Measurements from ENCODE around the gene MYO7A.

DNA sequence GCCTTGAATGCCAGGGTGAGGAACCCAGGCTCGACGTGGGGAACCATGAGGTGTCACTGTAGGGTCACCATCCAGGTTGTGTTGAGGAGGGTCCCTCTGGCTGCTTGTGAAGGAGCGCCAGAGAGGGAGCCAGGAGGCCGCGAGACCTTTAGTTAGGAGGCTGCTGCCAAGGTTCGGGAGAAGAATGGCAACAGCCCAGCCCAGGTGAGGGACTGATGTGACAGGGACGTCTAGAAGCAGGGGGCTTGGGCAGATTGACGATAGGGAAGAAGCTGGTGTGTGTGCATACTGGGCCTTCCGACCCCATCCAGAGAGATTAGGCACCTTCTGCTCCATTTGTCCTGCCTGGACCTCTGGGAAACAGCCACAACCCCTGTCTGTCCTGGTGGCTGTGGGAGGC lies 49.0 kb downstream of the MYO7A start:
- TF ChIP-seq, protein P1, sequence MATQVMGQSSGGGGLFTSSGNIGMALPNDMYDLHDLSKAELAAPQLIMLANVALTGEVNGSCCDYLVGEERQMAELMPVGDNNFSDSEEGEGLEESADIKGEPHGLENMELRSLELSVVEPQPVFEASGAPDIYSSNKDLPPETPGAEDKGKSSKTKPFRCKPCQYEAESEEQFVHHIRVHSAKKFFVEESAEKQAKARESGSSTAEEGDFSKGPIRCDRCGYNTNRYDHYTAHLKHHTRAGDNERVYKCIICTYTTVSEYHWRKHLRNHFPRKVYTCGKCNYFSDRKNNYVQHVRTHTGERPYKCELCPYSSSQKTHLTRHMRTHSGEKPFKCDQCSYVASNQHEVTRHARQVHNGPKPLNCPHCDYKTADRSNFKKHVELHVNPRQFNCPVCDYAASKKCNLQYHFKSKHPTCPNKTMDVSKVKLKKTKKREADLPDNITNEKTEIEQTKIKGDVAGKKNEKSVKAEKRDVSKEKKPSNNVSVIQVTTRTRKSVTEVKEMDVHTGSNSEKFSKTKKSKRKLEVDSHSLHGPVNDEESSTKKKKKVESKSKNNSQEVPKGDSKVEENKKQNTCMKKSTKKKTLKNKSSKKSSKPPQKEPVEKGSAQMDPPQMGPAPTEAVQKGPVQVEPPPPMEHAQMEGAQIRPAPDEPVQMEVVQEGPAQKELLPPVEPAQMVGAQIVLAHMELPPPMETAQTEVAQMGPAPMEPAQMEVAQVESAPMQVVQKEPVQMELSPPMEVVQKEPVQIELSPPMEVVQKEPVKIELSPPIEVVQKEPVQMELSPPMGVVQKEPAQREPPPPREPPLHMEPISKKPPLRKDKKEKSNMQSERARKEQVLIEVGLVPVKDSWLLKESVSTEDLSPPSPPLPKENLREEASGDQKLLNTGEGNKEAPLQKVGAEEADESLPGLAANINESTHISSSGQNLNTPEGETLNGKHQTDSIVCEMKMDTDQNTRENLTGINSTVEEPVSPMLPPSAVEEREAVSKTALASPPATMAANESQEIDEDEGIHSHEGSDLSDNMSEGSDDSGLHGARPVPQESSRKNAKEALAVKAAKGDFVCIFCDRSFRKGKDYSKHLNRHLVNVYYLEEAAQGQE (IDR thresholded peaks at IDR 0.05; ENCODE audit: unreplicated experiment): no peak
- TF ChIP-seq NANOG (IDR thresholded peaks at IDR 0.05; ENCODE audit: borderline replicate concordance) (no peak), POLR2AphosphoS5 (IDR thresholded peaks at IDR 0.05; ENCODE audit: low read depth) (no peak), EZH2phosphoT487 (IDR thresholded peaks at IDR 0.05; ENCODE audit: unreplicated experiment) (no peak), EZH2 (IDR thresholded peaks at IDR 0.05; ENCODE audit: low read depth, unreplicated experiment) (no peak), ZNF114 (CRISPR knock-in tag; IDR thresholded peaks at IDR 0.05) (no peak), JUNB (IDR thresholded peaks at IDR 0.05; ENCODE audit: unreplicated experiment) (no peak), CREB1 (CRISPR knock-in tag; IDR thresholded peaks at IDR 0.05; ENCODE audit: low read depth) (no peak), ZNF331 (CRISPR knock-in tag; IDR thresholded peaks at IDR 0.05; ENCODE audit: low read depth) (no peak)
- TF ChIP-seq, protein P2, sequence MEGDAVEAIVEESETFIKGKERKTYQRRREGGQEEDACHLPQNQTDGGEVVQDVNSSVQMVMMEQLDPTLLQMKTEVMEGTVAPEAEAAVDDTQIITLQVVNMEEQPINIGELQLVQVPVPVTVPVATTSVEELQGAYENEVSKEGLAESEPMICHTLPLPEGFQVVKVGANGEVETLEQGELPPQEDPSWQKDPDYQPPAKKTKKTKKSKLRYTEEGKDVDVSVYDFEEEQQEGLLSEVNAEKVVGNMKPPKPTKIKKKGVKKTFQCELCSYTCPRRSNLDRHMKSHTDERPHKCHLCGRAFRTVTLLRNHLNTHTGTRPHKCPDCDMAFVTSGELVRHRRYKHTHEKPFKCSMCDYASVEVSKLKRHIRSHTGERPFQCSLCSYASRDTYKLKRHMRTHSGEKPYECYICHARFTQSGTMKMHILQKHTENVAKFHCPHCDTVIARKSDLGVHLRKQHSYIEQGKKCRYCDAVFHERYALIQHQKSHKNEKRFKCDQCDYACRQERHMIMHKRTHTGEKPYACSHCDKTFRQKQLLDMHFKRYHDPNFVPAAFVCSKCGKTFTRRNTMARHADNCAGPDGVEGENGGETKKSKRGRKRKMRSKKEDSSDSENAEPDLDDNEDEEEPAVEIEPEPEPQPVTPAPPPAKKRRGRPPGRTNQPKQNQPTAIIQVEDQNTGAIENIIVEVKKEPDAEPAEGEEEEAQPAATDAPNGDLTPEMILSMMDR (conservative IDR thresholded peaks at IDR 0.05; ENCODE audit: low read depth in 2 of 2): no peak
- TF ChIP-seq, protein P3, sequence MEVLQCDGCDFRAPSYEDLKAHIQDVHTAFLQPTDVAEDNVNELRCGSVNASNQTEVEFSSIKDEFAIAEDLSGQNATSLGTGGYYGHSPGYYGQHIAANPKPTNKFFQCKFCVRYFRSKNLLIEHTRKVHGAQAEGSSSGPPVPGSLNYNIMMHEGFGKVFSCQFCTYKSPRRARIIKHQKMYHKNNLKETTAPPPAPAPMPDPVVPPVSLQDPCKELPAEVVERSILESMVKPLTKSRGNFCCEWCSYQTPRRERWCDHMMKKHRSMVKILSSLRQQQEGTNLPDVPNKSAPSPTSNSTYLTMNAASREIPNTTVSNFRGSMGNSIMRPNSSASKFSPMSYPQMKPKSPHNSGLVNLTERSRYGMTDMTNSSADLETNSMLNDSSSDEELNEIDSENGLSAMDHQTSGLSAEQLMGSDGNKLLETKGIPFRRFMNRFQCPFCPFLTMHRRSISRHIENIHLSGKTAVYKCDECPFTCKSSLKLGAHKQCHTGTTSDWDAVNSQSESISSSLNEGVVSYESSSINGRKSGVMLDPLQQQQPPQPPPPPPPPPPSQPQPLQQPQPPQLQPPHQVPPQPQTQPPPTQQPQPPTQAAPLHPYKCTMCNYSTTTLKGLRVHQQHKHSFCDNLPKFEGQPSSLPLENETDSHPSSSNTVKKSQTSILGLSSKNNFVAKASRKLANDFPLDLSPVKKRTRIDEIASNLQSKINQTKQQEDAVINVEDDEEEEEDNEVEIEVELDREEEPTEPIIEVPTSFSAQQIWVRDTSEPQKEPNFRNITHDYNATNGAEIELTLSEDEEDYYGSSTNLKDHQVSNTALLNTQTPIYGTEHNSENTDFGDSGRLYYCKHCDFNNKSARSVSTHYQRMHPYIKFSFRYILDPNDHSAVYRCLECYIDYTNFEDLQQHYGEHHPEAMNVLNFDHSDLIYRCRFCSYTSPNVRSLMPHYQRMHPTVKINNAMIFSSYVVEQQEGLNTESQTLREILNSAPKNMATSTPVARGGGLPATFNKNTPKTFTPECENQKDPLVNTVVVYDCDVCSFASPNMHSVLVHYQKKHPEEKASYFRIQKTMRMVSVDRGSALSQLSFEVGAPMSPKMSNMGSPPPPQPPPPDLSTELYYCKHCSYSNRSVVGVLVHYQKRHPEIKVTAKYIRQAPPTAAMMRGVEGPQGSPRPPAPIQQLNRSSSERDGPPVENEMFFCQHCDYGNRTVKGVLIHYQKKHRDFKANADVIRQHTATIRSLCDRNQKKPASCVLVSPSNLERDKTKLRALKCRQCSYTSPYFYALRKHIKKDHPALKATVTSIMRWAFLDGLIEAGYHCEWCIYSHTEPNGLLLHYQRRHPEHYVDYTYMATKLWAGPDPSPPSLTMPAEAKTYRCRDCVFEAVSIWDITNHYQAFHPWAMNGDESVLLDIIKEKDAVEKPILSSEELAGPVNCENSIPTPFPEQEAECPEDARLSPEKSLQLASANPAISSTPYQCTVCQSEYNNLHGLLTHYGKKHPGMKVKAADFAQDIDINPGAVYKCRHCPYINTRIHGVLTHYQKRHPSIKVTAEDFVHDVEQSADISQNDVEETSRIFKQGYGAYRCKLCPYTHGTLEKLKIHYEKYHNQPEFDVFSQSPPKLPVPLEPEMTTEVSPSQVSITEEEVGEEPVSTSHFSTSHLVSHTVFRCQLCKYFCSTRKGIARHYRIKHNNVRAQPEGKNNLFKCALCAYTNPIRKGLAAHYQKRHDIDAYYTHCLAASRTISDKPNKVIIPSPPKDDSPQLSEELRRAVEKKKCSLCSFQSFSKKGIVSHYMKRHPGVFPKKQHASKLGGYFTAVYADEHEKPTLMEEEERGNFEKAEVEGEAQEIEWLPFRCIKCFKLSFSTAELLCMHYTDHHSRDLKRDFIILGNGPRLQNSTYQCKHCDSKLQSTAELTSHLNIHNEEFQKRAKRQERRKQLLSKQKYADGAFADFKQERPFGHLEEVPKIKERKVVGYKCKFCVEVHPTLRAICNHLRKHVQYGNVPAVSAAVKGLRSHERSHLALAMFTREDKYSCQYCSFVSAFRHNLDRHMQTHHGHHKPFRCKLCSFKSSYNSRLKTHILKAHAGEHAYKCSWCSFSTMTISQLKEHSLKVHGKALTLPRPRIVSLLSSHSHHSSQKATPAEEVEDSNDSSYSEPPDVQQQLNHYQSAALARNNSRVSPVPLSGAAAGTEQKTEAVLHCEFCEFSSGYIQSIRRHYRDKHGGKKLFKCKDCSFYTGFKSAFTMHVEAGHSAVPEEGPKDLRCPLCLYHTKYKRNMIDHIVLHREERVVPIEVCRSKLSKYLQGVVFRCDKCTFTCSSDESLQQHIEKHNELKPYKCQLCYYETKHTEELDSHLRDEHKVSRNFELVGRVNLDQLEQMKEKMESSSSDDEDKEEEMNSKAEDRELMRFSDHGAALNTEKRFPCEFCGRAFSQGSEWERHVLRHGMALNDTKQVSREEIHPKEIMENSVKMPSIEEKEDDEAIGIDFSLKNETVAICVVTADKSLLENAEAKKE (CRISPR knock-in tag; IDR thresholded peaks at IDR 0.05): no peak
- TF ChIP-seq, protein P4, sequence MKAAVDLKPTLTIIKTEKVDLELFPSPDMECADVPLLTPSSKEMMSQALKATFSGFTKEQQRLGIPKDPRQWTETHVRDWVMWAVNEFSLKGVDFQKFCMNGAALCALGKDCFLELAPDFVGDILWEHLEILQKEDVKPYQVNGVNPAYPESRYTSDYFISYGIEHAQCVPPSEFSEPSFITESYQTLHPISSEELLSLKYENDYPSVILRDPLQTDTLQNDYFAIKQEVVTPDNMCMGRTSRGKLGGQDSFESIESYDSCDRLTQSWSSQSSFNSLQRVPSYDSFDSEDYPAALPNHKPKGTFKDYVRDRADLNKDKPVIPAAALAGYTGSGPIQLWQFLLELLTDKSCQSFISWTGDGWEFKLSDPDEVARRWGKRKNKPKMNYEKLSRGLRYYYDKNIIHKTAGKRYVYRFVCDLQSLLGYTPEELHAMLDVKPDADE (IDR thresholded peaks at IDR 0.05): no peak
